Measurements from ENCODE around the gene TGFB1I1. TPM values are rescaled to one million over a fixed set of nuclear protein-coding genes. Genes with fewer than 3 reads are reported as not detected.

Gene TGFB1I1
- total RNA-seq, 1 experiment from 2014 or later: 8.7 TPM

- TF ChIP-seq CTCF (IDR thresholded peaks at IDR 0.05 in 2 of 3, conservative IDR thresholded peaks at IDR 0.05 in 1 of 3; ENCODE audit: borderline replicate concordance in 1 of 3, insufficient read depth in 1 of 3, low read depth in 2 of 3, low read length in 2 of 3): no peak
Measured at GRCh38 chr16:31474173-31474714, 2.3 kb downstream of the TGFB1I1 start (continued).

- Histone ChIP-seq H3K36me3 (ENCODE audit: control insufficient read depth in 1 of 2, insufficient read depth in 2 of 2, low read length in 2 of 2) (no peaks in the 10 kb centered on the region), H3K4me3 (replicated peaks in 1 of 2; ENCODE audit: low read depth in 1 of 2, low read length in 2 of 2) (no peak overlapping the region), H3K9me3 (ENCODE audit: control insufficient read depth in 1 of 2, insufficient read depth in 1 of 2, low read depth in 1 of 2, low read length in 2 of 2) (no peaks in the 10 kb centered on the region), H3K4me1 (ENCODE audit: control insufficient read depth in 1 of 2, insufficient read depth in 2 of 2, low read length in 2 of 2) (peaks cover 16 to 43% of the 10 kb centered on the region in 2 experiments), H3K9ac (ENCODE audit: low read length) (no peak overlapping the region), H4K20me1 (ENCODE audit: insufficient read depth) (no peaks in the 10 kb centered on the region), H2AFZ (ENCODE audit: low read depth, low read length, poor library complexity, severe bottlenecking) (no peak overlapping the region), H3K4me2 (ENCODE audit: low read length) (no peak overlapping the region), H3K9me2 (ENCODE audit: insufficient read depth) (no peaks in the 10 kb centered on the region), H3K27ac (ENCODE audit: low read depth, low read length) (no peak overlapping the region), H3K79me2 (ENCODE audit: insufficient read depth, low read length) (no peaks in the 10 kb centered on the region), H3K27me3 (ENCODE audit: insufficient read depth, low read length) (no peaks in the 10 kb centered on the region)
- ChIA-PET CTCF (interaction anchor here (1.9 kb wide), 1 partner anchor 15 kb away, joined by 9 read pairs; the partner anchor contains the start of gene ARMC5), POLR2A (no interaction called here), RAD21 (ENCODE audit: low non-redundant PET in 1 of 2, low total read pairs in 2 of 2, uncharacterized antibody in 2 of 2, unreplicated experiment in 2 of 2) (no interaction called here)
- BruUV-seq (replicated peaks): no TSS peak
- no peak for ATAC-seq
- intact Hi-C loops (cut with micrococcal nuclease): loop anchor here (5.0 kb wide), 1 partner anchor 222 kb away; no protein-coding TSS in a partner anchor
- TF ChIP-seq JUND (IDR thresholded peaks at IDR 0.05) (no peak), CEBPB (IDR thresholded peaks at IDR 0.05; ENCODE audit: low read depth) (no peak), EGR1 (IDR thresholded peaks at IDR 0.05; ENCODE audit: low read depth) (no peak), YY1 (IDR thresholded peaks at IDR 0.05; ENCODE audit: extremely low read depth, insufficient replicate concordance, low read depth, low read length) (no peak), CTCF (IDR thresholded peaks at IDR 0.05 in 2 of 3, conservative IDR thresholded peaks at IDR 0.05 in 1 of 3; ENCODE audit: borderline replicate concordance in 1 of 3, insufficient read depth in 1 of 3, low read depth in 2 of 3, low read length in 2 of 3) (no peak), ZFX (IDR thresholded peaks at IDR 0.05) (no peak), ATF3 (IDR thresholded peaks at IDR 0.05) (no peak), EZH2phosphoT487 (IDR thresholded peaks at IDR 0.05; ENCODE audit: borderline replicate concordance) (no peak), REST (IDR thresholded peaks at IDR 0.05; ENCODE audit: low read depth) (no peak), POLR2A (IDR thresholded peaks at IDR 0.05; ENCODE audit: borderline replicate concordance, extremely low read depth, insufficient read depth, insufficient read length) (no peak), MAX (IDR thresholded peaks at IDR 0.05) (no peak)
- no peak for DNase-seq (ENCODE audit: low read depth, low spot score)
Measured at GRCh38 chr16:31474773-31475738, 3.1 kb downstream of the TGFB1I1 start.

Measured in HCT116 (cell line).